HG03159 (cell line): Measurements from ENCODE around the gene LYST.
"Not testable (repeated sequence)": the region's sequence is repeated elsewhere in the genome, so short reads cannot be mapped to it uniquely, and the experiment has no call there.

Experiments used
- ATAC-seq: cut with Tn5 transposase; IDR thresholded peaks from one replicate; pipeline ENCODE4 v1.9.1; 2021; ENCODE audit warnings: mild to moderate bottlenecking, moderate library complexity; ENCODE audit not compliant: unreplicated experiment

LYST gene

GRCh38 chr1:235639226-235640205 is 227.2 kb downstream of the LYST start:
- ATAC-seq = no peak

- ATAC-seq = not testable (repeated sequence)
Observed at GRCh38 chr1:235638612-235639011, 228.1 kb downstream of the LYST start.

GRCh38 chr1:235637756-235638534 is 228.8 kb downstream of the LYST start:
- ATAC-seq = no peak

GRCh38 chr1:235635938-235636662 is 230.6 kb downstream of the LYST start:
- no peak for ATAC-seq

- no peak for ATAC-seq
Observed at GRCh38 chr1:235632506-235633401, 234.0 kb downstream of the LYST start.

GRCh38 chr1:235631816-235632215 is 234.9 kb downstream of the LYST start:
- no peak for ATAC-seq

GRCh38 chr1:235628316-235629005 is 238.2 kb downstream of the LYST start:
- ATAC-seq = no peak

GRCh38 chr1:235625831-235626230 is 240.9 kb downstream of the LYST start:
- ATAC-seq = no peak

- no peak for ATAC-seq
Observed at GRCh38 chr1:235625340-235625739, 241.4 kb downstream of the LYST start.

GRCh38 chr1:235624721-235625333 is 241.9 kb downstream of the LYST start:
- ATAC-seq = no peak

- ATAC-seq = no peak
Observed at GRCh38 chr1:235622936-235623779, 243.5 kb downstream of the LYST start.

- not testable (repeated sequence) for ATAC-seq
Observed at GRCh38 chr1:235619149-235619548, 247.6 kb downstream of the LYST start.

- no peak for ATAC-seq
Observed at GRCh38 chr1:235617808-235618207, 248.9 kb downstream of the LYST start.

GRCh38 chr1:235617140-235617539 is 249.6 kb downstream of the LYST start:
- ATAC-seq = no peak

GRCh38 chr1:235614442-235614954 is 252.2 kb downstream of the LYST start:
- no peak for ATAC-seq

- ATAC-seq = no peak
Observed at GRCh38 chr1:235613602-235614001, 253.1 kb downstream of the LYST start.

GRCh38 chr1:235612761-235613160 is 253.9 kb downstream of the LYST start:
- no peak for ATAC-seq
